Measurements from ENCODE around the gene P2RY13. TPM values are rescaled to one million over a fixed set of nuclear protein-coding genes. Genes with fewer than 3 reads are reported as not detected.

Gene P2RY13
- total RNA-seq, 3 donors from 2014 or later = 0.29 to 1.9 (median 1.5) TPM

DNA sequence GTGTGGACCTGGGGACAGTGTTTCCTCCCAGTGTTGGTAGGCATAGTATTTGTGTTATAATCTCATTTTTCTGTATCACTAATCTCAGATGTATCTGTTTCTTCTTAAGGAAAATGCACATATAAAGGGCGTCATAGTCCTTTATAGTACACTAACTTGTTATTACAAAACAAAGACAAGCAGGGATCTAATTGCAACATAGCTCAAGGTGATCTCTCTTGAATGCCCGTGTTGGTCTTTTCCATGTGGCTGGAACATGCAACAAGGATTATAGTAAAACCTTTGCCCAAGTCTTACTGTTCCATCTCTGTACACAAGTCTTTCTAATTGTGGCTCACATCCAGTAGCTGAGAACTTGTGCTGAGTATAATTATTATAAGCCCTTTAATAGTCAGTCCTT, 9.2 kb downstream of the P2RY13 start:
- H3K9me3 ChIP-seq = no peaks in the 10 kb centered on the region
- H3K4me3 ChIP-seq = no peak overlapping the region
- no peaks in the 10 kb centered on the region for H3K36me3 ChIP-seq (ENCODE audit: low read depth)
- intact Hi-C loops (cut with DNase I, micrococcal nuclease) = no loop called here
- H3K4me1 ChIP-seq (ENCODE audit: low read depth) = no peaks in the 10 kb centered on the region
- TF ChIP-seq, protein P1, sequence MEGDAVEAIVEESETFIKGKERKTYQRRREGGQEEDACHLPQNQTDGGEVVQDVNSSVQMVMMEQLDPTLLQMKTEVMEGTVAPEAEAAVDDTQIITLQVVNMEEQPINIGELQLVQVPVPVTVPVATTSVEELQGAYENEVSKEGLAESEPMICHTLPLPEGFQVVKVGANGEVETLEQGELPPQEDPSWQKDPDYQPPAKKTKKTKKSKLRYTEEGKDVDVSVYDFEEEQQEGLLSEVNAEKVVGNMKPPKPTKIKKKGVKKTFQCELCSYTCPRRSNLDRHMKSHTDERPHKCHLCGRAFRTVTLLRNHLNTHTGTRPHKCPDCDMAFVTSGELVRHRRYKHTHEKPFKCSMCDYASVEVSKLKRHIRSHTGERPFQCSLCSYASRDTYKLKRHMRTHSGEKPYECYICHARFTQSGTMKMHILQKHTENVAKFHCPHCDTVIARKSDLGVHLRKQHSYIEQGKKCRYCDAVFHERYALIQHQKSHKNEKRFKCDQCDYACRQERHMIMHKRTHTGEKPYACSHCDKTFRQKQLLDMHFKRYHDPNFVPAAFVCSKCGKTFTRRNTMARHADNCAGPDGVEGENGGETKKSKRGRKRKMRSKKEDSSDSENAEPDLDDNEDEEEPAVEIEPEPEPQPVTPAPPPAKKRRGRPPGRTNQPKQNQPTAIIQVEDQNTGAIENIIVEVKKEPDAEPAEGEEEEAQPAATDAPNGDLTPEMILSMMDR (IDR thresholded peaks at IDR 0.05) = no peak
- DNase-seq (no peak), ATAC-seq (no peak)

DNA sequence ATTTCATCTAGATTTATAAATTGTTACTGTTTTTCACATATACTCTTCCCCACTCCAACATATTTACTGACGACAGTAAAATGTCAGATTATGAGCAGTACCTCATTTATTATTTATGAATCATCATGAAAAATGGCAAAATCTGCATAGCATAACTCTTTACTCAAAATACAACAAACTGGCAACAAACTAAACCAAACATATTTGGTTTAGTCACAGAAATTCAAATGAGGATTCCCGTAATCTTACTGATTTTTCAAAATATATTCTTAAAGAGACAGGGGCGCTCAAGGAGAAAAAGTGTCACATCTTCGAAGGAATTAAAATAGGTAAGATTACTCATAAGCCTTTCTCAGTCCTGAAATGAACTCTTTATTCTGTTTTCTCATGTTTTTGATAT, 9.7 kb downstream of the P2RY13 start:
- ATAC-seq = no peak
- TF ChIP-seq, protein P1 (IDR thresholded peaks at IDR 0.05) = no peak

DNA sequence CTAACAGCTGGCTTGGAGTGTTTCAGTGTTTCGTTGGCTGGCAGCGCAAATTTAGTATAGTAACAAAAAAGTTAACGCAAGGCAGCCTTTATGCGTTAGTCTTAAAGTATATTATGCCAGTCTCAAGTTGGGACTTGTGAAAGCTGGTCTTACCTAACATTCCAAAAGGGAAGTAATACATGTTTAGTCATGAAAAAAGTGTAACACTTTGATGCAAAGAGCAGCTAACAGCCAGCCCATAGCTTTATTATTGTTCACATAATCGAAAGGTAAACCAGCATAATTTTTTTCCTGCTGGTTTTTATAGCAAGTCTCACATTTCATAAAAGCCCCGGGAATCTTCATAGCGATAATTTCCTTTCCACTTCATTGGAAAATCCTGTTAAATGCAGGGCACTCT, 10.4 kb downstream of the P2RY13 start:
- ATAC-seq = no peak
- TF ChIP-seq, protein P1 (IDR thresholded peaks at IDR 0.05) = no peak

More for the DNA sequence above, 9.7 kb downstream of the P2RY13 start:
- Histone ChIP-seq H3K4me3 (no peak overlapping the region), H3K4me1 (ENCODE audit: low read depth) (no peaks in the 10 kb centered on the region), H3K36me3 (ENCODE audit: low read depth) (no peaks in the 10 kb centered on the region), H3K9me3 (no peaks in the 10 kb centered on the region)
- intact Hi-C loops (cut with DNase I, micrococcal nuclease) = no loop called here
- no peak for DNase-seq

DNA sequence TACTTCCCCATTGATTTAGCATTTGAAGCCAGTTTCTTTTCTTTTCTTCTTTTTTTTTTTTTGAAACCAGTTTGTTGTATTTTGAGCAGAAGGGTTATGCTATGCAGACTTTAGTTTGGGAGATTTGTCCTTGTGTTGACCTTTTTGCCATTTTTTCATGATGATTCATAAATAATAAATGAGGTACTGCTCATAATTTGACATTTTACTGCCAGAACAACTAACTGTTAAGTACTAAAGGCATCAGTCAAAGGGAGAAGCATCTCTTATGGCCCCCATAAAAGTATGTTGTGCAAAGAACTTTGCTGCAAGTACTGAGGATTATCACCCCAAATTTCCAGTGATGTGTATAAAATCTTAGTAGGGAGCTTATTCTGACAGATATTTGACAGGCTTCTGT, 11.0 kb downstream of the P2RY13 start:
- DNase-seq (no peak), ATAC-seq (no peak)
- no peaks in the 10 kb centered on the region for H3K36me3 ChIP-seq (ENCODE audit: low read depth)
- TF ChIP-seq, protein P1 (IDR thresholded peaks at IDR 0.05) = no peak
- no peak overlapping the region for H3K4me3 ChIP-seq
- intact Hi-C loops (cut with DNase I, micrococcal nuclease) = no loop called here
- no peaks in the 10 kb centered on the region for H3K4me1 ChIP-seq (ENCODE audit: low read depth)
- no peaks in the 10 kb centered on the region for H3K9me3 ChIP-seq

More for the DNA sequence above, 10.4 kb downstream of the P2RY13 start:
- no peak for DNase-seq
- H3K4me3 ChIP-seq = no peak overlapping the region
- H3K4me1 ChIP-seq (ENCODE audit: low read depth) = no peaks in the 10 kb centered on the region
- no peaks in the 10 kb centered on the region for H3K36me3 ChIP-seq (ENCODE audit: low read depth)
- no peaks in the 10 kb centered on the region for H3K9me3 ChIP-seq
- intact Hi-C loops (cut with DNase I, micrococcal nuclease) = no loop called here

DNA sequence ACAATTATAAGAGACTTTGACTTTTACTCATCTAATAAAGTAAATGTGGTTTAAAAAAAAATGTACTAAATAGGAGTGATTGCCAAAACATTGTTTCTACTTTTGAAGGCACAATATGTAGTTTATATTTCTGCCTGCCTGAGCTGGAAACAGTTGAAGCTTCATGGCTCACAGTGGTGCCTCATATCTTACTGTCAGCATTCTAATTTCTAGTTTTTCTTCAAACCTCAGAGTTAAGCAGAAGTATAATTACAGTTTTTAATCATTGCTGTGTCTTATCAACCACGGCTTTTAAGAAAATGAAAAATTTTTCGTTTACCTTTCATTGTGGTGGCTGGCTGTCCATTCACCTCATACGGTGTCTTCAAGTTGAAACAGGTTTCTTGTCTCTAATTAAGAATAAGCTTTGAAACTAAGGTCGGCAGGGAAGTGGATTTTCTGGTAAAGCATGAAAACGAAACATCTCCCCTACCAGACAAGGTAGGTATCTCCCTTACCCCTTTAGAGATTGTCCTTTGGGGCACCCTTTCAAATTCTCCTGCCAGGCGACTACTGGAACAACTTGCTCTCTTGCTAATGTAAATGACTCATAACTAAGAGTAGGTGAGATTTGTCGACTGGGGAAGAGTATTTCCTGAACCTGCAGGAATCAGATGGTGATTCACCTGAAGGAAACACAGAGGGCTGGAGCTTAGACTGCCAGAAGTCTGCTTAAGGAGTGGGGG, 12.9 kb downstream of the P2RY13 start, which contains the start of gene GPR87:
GPR87 (minus strand) TSS at position 554 of the 725 bp plus-strand sequence. CDS start 16,720 bp downstream, outside the sequence.
- Histone ChIP-seq H3K36me3 (ENCODE audit: low read depth) (no peaks in the 10 kb centered on the region), H3K4me1 (ENCODE audit: low read depth) (no peaks in the 10 kb centered on the region), H3K4me3 (no peak within 1 kb of the TSS), H3K9me3 (no peaks in the 10 kb centered on the region)
- ATAC-seq (no peak), DNase-seq (no peak)
- intact Hi-C loops (cut with DNase I, micrococcal nuclease) = no loop called here
- TF ChIP-seq, protein P1 (IDR thresholded peaks at IDR 0.05) = no peak

Data from mucosa of descending colon (tissue), 3 donors.